Measurements from ENCODE around the gene PES1.
"Not testable (repeated sequence)": the region's sequence is repeated elsewhere in the genome, so short reads cannot be mapped to it uniquely, and the experiment has no call there.

Gene PES1

DNA sequence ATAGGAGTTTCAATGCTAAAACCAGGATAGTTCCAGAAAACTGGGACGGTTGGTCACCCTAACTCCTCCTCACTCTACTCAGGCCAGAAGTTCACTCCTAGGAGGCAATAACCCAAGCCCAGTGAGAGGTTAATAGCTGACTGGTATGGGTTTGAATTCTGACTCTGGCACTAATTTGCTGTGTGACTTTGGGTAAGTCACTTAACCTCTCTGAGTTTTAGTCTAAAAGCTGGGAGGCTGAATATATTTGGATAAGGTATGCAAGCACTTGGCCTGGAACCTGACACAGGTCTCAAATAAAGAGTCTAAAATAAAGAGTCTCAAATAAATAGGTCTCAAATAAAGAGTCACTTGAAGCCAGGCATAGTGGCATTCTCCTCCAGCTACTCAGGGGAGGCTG, 39.0 kb downstream of the PES1 start:
- H3F3A ChIP-seq (ENCODE audit: low read depth), result no peaks in the 10 kb centered on the region
- H3K27me3 ChIP-seq (ENCODE audit: insufficient read depth, low read length, poor library complexity, severe bottlenecking), result no peaks in the 10 kb centered on the region
- no peak overlapping the region for H2AFZ ChIP-seq (ENCODE audit: low read length)
- no peak overlapping the region for H3K4me3 ChIP-seq (ENCODE audit: low read length, poor library complexity, severe bottlenecking)
- H3K9me3 ChIP-seq (ENCODE audit: insufficient read depth, low read depth, low read length), result no peaks in the 10 kb centered on the region
- H3K9ac ChIP-seq (ENCODE audit: low read depth, low read length, poor library complexity, severe bottlenecking), result no peak overlapping the region
- no peaks in the 10 kb centered on the region for H3K36me3 ChIP-seq (ENCODE audit: insufficient read depth, low read length)
- no peak for TF ChIP-seq EZH2phosphoT487 (IDR thresholded peaks at IDR 0.05; ENCODE audit: borderline replicate concordance)
- TF ChIP-seq, protein P1, sequence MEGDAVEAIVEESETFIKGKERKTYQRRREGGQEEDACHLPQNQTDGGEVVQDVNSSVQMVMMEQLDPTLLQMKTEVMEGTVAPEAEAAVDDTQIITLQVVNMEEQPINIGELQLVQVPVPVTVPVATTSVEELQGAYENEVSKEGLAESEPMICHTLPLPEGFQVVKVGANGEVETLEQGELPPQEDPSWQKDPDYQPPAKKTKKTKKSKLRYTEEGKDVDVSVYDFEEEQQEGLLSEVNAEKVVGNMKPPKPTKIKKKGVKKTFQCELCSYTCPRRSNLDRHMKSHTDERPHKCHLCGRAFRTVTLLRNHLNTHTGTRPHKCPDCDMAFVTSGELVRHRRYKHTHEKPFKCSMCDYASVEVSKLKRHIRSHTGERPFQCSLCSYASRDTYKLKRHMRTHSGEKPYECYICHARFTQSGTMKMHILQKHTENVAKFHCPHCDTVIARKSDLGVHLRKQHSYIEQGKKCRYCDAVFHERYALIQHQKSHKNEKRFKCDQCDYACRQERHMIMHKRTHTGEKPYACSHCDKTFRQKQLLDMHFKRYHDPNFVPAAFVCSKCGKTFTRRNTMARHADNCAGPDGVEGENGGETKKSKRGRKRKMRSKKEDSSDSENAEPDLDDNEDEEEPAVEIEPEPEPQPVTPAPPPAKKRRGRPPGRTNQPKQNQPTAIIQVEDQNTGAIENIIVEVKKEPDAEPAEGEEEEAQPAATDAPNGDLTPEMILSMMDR (conservative IDR thresholded peaks at IDR 0.05; ENCODE audit: low read length), result no peak
- no peaks in the 10 kb centered on the region for H4K20me1 ChIP-seq (ENCODE audit: insufficient read depth, low read length, poor library complexity, severe bottlenecking)
- H3K79me2 ChIP-seq (ENCODE audit: insufficient read depth, low read length), result no peaks in the 10 kb centered on the region
- H3K4me1 ChIP-seq (ENCODE audit: insufficient read depth, low read length, poor library complexity, severe bottlenecking), result no peaks in the 10 kb centered on the region
- H3K4me2 ChIP-seq (ENCODE audit: low read depth, low read length, poor library complexity, severe bottlenecking), result no peak overlapping the region
- H3K9me2 ChIP-seq (replicated peaks; ENCODE audit: low read depth, low read length), result no peaks in the 10 kb centered on the region

DNA sequence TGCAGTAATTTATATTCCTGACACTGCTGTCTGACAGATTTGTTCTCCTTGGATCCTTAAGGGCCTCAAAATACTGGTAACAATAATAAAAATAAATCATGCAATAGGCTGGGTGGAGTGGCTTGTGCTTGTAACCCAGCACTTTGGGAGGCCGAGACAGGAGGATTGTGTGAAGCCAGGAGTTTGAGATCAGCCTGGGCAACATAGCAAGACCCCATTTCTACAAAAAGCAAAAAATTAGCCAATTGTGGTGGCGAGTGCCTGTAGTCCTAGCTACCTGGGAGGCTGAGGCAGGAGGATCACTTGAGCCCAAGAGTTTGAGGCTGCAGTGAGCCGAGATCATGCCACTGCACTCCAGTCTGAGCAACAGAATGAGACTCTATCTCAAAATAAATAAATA, 39.9 kb downstream of the PES1 start:
- H3F3A ChIP-seq (ENCODE audit: low read depth); H3K4me2 ChIP-seq (ENCODE audit: low read depth, low read length, poor library complexity, severe bottlenecking); H3K9me2 ChIP-seq (replicated peaks; ENCODE audit: low read depth, low read length); H3K9me3 ChIP-seq (ENCODE audit: insufficient read depth, low read depth, low read length); H3K79me2 ChIP-seq (ENCODE audit: insufficient read depth, low read length); H2AFZ ChIP-seq (ENCODE audit: low read length); H3K27me3 ChIP-seq (ENCODE audit: insufficient read depth, low read length, poor library complexity, severe bottlenecking); H3K4me3 ChIP-seq (ENCODE audit: low read length, poor library complexity, severe bottlenecking); H3K36me3 ChIP-seq (ENCODE audit: insufficient read depth, low read length); H3K4me1 ChIP-seq (ENCODE audit: insufficient read depth, low read length, poor library complexity, severe bottlenecking); H4K20me1 ChIP-seq (ENCODE audit: insufficient read depth, low read length, poor library complexity, severe bottlenecking); H3K9ac ChIP-seq (ENCODE audit: low read depth, low read length, poor library complexity, severe bottlenecking): not testable (repeated sequence)

DNA sequence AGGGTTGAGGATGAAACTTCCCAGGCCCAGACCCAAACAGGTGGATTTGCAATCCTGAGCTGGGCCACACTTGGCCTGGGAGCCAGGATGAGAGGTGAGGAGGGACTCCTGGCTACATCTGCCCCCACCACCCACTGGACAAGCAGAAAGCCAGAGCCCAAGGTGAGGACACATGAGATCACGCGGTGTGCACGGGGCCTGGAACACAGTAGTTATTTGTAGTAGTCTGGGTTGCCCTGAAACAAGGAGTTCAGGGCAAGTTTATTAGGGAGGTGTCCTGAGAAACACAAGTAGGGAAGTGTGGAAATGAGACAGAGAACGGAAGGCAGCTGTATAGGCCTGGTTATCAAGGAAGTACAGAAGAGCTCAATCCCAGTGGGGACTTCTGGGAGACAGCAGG, 44.5 kb downstream of the PES1 start:
- H3K4me3 ChIP-seq (ENCODE audit: low read length, poor library complexity, severe bottlenecking), result no peak overlapping the region
- H3F3A ChIP-seq (ENCODE audit: low read depth), result no peaks in the 10 kb centered on the region
- no peaks in the 10 kb centered on the region for H3K4me1 ChIP-seq (ENCODE audit: insufficient read depth, low read length, poor library complexity, severe bottlenecking)
- H3K9me3 ChIP-seq (ENCODE audit: insufficient read depth, low read depth, low read length), result no peaks in the 10 kb centered on the region
- H2AFZ ChIP-seq (ENCODE audit: low read length), result no peak overlapping the region
- H3K27me3 ChIP-seq (ENCODE audit: insufficient read depth, low read length, poor library complexity, severe bottlenecking), result no peaks in the 10 kb centered on the region
- no peaks in the 10 kb centered on the region for H3K36me3 ChIP-seq (ENCODE audit: insufficient read depth, low read length)
- H4K20me1 ChIP-seq (ENCODE audit: insufficient read depth, low read length, poor library complexity, severe bottlenecking), result no peaks in the 10 kb centered on the region
- no peaks in the 10 kb centered on the region for H3K79me2 ChIP-seq (ENCODE audit: insufficient read depth, low read length)
- no peak overlapping the region for H3K4me2 ChIP-seq (ENCODE audit: low read depth, low read length, poor library complexity, severe bottlenecking)
- H3K9me2 ChIP-seq (replicated peaks; ENCODE audit: low read depth, low read length), result no peaks in the 10 kb centered on the region
- H3K9ac ChIP-seq (ENCODE audit: low read depth, low read length, poor library complexity, severe bottlenecking), result no peak overlapping the region
- no peak for TF ChIP-seq EZH2phosphoT487 (IDR thresholded peaks at IDR 0.05; ENCODE audit: borderline replicate concordance)
- TF ChIP-seq, protein P1 (conservative IDR thresholded peaks at IDR 0.05; ENCODE audit: low read length), result no peak

DNA sequence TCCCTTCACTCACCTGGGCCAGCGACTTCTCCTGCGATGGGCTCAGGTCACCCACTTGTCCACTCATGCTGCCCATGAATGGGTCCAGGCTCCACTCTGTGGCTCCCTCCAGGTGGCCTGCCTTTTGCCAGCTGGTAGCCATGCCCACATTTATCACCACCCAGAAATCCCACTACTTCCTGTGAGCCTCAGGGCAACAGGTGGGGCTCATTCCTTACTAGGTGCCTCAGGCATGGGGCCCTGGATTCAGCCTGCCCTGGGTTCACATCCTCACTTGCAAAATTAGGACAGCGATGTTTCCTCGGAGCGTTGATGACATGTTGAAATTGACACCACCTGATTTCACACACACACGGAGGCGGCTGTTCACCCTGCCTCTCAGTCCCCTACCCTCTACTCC, 45.1 kb downstream of the PES1 start, which contains the start of gene SEC14L6:
Gene SEC14L6 (minus strand): TSS at position 126 of the 400 bp plus-strand sequence. CDS start 59 bp downstream, at position 67.
- Histone ChIP-seq H3F3A (ENCODE audit: low read depth) (no peaks in the 10 kb centered on the region), H3K9ac (ENCODE audit: low read depth, low read length, poor library complexity, severe bottlenecking) (no peak within 1 kb of the TSS), H3K27me3 (ENCODE audit: insufficient read depth, low read length, poor library complexity, severe bottlenecking) (no peaks in the 10 kb centered on the region), H3K36me3 (ENCODE audit: insufficient read depth, low read length) (no peaks in the 10 kb centered on the region), H3K4me3 (ENCODE audit: low read length, poor library complexity, severe bottlenecking) (no peak within 1 kb of the TSS), H4K20me1 (ENCODE audit: insufficient read depth, low read length, poor library complexity, severe bottlenecking) (no peaks in the 10 kb centered on the region), H2AFZ (ENCODE audit: low read length) (no peak within 1 kb of the TSS), H3K4me2 (ENCODE audit: low read depth, low read length, poor library complexity, severe bottlenecking) (no peak within 1 kb of the TSS), H3K79me2 (ENCODE audit: insufficient read depth, low read length) (no peaks in the 10 kb centered on the region), H3K9me2 (replicated peaks; ENCODE audit: low read depth, low read length) (no peaks in the 10 kb centered on the region), H3K4me1 (ENCODE audit: insufficient read depth, low read length, poor library complexity, severe bottlenecking) (no peaks in the 10 kb centered on the region), H3K9me3 (ENCODE audit: insufficient read depth, low read depth, low read length) (no peaks in the 10 kb centered on the region)
- no peak for TF ChIP-seq EZH2phosphoT487 (IDR thresholded peaks at IDR 0.05; ENCODE audit: borderline replicate concordance)
- TF ChIP-seq, protein P1 (conservative IDR thresholded peaks at IDR 0.05; ENCODE audit: low read length), result no peak
